ENCODE measurements around the gene MROH8.

GRCh38 chr20:37111926-37112455, 67.4 kb downstream of the MROH8 start:
- no peak for TF ChIP-seq GATA3 (IDR thresholded peaks at IDR 0.05; ENCODE audit: borderline replicate concordance)
- TF ChIP-seq PBX3 (IDR thresholded peaks at IDR 0.05): no peak
- TF ChIP-seq NR3C1 (IDR thresholded peaks at IDR 0.05): no peak
- no peak for TF ChIP-seq ELK1 (IDR thresholded peaks at IDR 0.05; ENCODE audit: low read depth, low read length)
